DND-41 (cell line): ENCODE measurements around the gene PMIS2.

Experiments
- CTCF ChIP-seq: IDR thresholded peaks from 2 replicates; pipeline ENCODE4 v1.5.1; 2012; ENCODE audit warnings: borderline replicate concordance, low read length, moderate library complexity, mild to moderate bottlenecking; ENCODE audit not compliant: poor library complexity, severe bottlenecking; ENCODE audit errors: extremely low read depth
- EZH2 ChIP-seq: IDR thresholded peaks from 3 replicates; pipeline ENCODE4 v1.6.1; 2012; ENCODE audit warnings: borderline replicate concordance, low read depth, mild to moderate bottlenecking, moderate library complexity, low read length, inconsistent platforms; ENCODE audit not compliant: severe bottlenecking

- TF ChIP-seq CTCF (no peak), EZH2 (no peak)
Measured at GRCh38 chr19:35560271-35560670, 25.7 kb upstream of the PMIS2 start.
